ENCODE data around the gene DLEC1.
"Not testable (repeated sequence)": the region's sequence is repeated elsewhere in the genome, so short reads cannot be mapped to it uniquely, and the experiment has no call there.

Gene DLEC1

DNA sequence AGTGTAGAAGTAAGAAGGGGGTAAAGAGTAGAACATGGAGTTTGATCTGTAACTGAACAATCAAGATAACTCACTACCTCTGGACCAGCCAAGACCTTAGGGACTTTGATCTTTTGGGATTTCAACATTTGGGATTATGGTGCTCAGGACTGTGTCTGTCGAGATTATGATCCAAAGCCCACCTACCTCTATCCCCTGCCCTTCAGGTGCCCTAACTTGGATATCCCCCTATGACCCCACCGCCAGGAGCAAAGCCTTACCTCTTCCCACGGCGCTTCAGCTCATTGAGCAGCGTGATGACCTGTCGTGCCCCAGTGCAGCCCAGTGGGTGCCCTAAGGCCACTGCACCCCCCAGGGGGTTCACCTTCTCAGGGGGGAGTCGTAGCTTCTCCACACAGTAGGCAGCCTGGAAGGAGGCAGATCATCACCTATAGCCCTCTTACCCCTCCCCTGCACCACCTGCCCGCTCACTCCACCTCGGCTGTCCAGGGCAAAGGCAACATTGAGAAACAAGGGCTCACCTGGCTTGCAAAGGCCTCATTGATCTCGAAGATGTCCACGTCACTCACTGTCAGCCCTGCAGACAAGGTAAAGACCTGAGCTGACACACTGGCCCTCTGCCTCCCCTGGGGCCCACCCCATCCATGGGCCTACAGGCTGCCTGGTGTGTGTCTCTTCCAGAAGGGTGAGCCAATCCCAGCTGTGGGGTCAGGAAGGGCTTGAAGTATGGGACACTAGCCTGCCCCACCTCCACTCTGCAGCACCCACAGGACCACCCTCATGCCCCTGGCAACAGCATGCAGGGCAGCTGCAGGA is 86.5 kb downstream of the DLEC1 start:
- FAIRE-seq (no peak), DNase-seq (ENCODE audit: insufficient read length, low spot score) (no peak)
- TF ChIP-seq POLR2A (IDR thresholded peaks at IDR 0.05; ENCODE audit: low read depth, low read length), result no peak

DNA sequence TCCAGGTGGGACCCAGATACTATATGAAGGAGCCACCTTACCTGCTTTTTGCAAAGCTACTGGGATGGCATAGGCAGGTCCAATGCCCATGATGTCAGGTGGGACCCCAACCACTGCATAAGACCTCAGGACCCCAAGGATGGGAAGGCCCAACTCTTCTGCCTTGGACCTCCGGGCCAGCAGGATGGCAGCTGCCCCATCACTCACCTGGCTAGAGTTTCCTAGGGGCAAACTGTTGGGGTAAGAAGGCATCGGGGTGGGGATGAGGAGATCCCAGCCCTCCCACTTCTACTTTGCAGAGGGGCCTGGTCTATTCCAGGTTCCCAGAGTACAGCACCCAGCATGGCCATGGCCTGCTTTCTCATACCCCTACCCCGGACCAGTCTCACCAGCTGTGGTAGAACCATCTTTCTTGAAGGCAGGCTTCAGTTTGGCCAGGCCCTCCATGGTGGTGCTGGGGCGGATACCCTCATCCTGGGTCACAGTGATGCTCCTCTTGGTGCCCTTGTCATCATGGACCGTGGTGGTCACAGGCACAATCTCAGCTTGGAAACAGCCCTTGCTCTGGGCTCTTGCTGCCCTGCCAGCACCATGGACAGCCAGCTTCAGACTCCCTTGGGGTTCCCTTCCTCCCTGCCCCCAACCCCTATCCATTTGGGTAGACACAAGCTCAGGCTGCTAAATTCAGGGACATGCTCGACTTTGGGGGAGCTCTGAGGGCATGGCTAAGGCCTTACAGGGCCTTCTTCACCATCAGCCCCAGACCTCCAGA is 87.3 kb downstream of the DLEC1 start:
- FAIRE-seq (no peak), DNase-seq (ENCODE audit: insufficient read length, low spot score) (no peak)
- TF ChIP-seq POLR2A (IDR thresholded peaks at IDR 0.05; ENCODE audit: low read depth, low read length), result no peak

DNA sequence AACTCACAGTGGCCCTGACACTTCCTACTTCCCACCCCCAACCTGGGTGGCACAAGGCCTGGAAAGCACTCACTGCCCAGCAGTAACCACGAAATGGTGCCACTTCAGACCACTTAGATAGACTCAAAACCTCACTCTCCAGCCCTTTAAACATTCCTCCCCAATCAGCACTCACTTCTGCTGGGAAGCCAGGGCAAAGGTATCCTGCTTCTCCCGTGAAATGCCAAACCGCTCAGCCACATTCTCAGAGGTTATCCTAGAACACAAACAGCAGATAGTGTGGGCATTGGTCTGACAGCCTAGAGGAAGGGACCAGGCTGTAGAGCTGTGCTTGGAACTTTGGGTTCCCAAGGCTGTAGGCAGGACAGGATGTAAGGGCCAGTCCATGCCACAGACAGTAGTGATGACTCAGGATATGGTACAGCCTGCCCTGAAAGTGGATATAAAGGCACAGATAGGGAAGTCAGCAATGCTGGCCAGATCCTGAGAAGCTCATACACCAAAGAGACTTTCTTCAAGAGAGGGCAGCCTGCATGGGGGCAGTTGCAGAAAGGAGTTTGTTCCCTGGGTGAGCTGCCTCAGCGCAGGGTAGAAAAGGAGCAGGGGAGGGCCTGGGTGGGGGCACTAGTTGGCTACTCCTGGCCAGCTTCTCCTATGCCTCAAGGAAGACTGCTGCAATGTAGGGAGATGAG is 88.7 kb downstream of the DLEC1 start:
- FAIRE-seq (no peak), DNase-seq (ENCODE audit: insufficient read length, low spot score) (no peak)
- no peak for TF ChIP-seq POLR2A (IDR thresholded peaks at IDR 0.05; ENCODE audit: low read depth, low read length)

DNA sequence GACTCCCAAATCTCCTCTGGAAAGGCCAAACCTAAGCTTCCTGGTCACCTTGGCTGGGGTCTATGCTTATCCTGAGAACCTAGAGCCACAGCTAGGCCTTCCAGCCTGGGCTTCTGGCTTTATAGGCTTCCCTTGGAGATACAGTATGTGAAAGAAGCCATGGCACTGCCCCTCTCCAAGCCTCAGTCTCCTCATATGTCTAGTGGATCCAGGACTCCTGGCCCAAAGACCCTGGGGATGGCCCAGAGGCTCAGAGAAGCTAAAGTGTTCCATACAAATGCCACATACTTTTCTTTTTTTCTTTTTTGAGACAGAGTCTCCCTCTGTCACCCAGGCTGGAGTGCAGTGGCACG is 89.3 kb downstream of the DLEC1 start:
- TF ChIP-seq POLR2A (IDR thresholded peaks at IDR 0.05; ENCODE audit: low read depth, low read length), result no peak
- no peak for FAIRE-seq

DNA sequence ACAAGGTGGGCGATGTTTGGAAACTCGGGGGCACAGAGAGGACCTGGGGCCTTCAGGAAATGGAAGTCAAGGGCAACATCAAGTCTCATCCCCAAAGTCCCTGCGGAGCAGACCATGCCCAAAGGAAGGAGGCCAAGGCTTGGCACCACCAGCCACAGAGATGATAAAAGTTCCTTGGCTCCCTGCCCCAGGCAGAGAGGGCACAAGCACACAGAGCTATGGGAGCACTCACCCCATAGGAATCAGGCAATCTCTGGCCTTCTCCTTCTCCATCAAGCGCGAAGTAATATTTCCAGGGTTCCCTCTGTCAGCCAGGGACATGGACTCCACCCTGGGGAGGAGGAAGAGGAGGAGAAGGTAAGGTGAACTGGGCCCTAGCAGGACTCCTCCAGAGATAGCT is 90.0 kb downstream of the DLEC1 start:
- FAIRE-seq (no peak), DNase-seq (ENCODE audit: insufficient read length, low spot score) (no peak)
- no peak for TF ChIP-seq POLR2A (IDR thresholded peaks at IDR 0.05; ENCODE audit: low read depth, low read length)

More for the DNA sequence above, 89.3 kb downstream of the DLEC1 start:
- no peak for DNase-seq (ENCODE audit: insufficient read length, low spot score)

DNA sequence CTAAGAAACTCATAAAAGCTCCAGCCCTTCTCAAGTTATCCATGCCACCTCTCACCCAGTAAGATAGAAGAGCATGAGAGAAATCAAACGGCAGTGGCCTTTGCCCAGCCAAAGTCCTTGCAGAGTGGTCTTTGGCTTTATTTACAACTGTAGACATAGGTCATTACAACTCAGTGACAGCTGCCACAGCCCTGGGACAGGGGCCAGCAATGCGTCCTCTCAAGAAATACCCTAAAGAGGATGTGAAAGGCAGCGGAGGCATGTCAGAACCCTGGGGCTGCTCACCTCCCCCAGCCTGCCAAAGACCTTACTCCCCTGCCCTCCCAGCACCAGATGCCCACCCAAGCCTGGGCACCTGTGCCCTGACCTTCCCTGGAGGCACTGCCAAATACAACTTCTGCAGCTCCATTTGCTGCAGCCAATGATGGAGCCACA is 91.6 kb downstream of the DLEC1 start:
- FAIRE-seq, result no peak
- DNase-seq (ENCODE audit: insufficient read length, low spot score), result no peak
- TF ChIP-seq POLR2A (IDR thresholded peaks at IDR 0.05; ENCODE audit: low read depth, low read length), result no peak

DNA sequence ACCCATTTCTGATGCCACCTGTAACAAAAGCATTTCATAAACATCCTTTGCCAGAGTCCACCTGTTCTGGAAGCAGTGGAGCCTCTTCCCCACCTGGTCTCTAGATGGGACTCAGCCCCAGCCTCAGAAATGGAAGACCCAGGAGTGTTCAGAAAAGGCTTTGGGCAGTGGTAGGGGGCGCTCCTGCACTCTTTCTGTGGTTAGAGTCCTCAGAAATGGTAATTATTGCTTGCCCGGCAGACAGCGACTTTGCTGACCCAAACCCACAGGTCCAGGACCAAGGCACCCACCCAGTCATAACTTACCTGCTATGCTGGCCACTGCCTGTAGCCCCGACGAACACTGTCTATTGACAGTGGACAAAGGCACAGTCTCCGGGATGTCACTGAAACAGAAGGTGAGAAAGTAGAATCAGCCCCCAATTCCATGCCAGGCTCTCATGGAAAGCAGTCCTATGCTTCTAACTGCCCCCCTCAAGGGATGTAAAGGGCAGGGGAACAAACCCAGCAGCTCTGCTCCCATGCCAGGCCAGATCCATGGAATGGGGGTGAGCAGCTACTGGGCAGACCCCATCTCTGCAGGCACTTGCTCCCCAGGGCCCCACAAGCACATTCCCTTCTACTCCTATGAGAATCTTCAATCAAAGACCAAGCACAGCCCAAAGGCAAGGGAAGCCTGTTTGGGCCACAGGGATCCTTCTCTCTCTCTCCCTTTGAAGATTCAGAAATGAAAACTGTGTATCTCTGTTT is 92.8 kb downstream of the DLEC1 start:
- TF ChIP-seq POLR2A (IDR thresholded peaks at IDR 0.05; ENCODE audit: low read depth, low read length), result no peak
- no peak for FAIRE-seq
- DNase-seq (ENCODE audit: insufficient read length, low spot score), result no peak

DNA sequence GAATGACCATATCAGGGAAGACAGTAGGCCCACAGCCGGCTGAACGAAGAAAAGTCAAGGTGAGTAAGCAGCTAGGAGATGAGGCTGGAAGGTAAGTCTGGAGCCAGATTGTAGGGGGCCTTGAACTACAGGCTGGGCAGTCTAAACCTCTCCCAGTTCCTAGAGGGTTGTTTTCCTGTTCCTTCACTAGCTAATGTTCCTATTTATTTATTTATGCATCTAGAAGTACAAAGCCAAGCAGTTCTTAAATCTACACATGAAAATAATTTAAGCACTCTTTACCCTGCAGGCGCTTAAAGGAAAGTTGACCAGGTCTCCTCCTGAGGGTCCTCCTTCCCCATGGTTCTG is 94.2 kb downstream of the DLEC1 start:
- FAIRE-seq, result no peak
- TF ChIP-seq POLR2A (IDR thresholded peaks at IDR 0.05; ENCODE audit: low read depth, low read length), result no peak

DNA sequence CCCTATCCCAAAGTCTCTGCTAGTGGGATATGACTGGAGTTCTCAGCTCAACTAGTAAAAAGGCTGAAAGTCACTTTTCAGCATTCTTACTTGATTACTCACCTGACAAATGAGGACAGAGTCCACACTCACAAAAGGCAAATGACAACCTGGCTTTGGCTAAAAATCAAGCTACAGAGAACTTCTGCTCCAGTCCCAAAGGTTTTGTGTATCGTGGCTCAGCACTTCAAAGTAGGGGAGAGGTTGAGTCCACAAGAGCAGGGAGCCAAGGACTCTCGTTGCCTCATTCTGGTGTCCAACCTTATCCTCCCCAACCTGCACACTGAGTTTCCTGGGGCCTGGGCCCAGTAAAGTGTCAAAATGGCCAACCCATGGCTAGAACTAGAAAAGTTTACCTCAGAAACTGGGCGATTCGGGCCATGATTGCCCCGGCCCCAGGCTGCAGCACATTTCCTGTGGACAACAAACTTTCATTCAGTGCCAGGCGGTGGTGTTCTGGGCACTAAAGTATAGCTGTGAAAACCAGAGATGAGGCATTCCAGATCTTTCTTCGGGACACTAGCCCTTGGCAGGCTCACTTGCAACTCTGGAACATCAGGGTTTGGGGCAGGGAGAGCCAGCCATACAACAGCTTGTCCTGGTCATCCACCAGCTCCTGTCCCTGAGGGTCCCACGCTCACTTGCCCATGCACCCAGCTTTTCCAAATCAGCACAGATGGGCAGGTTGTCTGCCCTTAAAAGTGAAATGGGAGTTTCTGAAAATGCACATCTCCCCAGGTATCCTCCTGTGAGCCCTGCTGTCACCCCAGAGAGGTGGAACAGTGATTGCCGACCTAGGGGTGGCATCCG is 94.8 kb downstream of the DLEC1 start:
- DNase-seq (ENCODE audit: insufficient read length, low spot score) (no peak), FAIRE-seq (no peak)
- TF ChIP-seq POLR2A (IDR thresholded peaks at IDR 0.05; ENCODE audit: low read depth, low read length), result no peak

More for the DNA sequence above, 94.2 kb downstream of the DLEC1 start:
- DNase-seq (ENCODE audit: insufficient read length, low spot score), result no peak

DNA sequence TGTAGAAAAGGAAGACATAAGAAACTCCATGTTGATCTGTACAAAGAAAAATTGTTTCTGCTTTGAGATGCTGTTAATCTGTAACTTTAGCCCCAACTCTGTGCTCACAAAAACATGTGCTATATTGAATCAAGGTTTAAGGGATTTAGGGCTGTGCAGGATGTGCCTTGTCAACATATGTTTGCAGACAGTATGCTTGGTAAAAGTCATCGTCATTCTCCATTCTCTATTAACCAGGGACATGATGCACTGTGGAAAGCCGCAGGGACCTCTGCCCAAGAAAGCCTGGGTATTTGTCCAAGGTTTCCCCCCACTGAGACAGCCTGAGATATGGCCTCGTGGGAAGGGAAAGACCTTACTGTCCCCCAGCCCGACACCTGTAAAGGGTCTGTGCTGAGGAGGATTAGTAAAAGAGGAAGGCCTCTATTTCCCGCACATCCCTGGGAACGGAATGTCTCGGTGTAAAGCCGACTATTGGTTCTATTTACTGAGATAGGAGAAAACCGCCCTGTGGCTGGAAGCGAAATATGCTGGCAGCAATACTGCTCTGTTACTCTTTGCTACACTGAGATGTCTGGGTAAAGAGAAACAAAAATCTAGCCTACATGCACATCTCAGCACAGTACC is 95.6 kb downstream of the DLEC1 start:
- FAIRE-seq; DNase-seq (ENCODE audit: insufficient read length, low spot score): not testable (repeated sequence)

DNA sequence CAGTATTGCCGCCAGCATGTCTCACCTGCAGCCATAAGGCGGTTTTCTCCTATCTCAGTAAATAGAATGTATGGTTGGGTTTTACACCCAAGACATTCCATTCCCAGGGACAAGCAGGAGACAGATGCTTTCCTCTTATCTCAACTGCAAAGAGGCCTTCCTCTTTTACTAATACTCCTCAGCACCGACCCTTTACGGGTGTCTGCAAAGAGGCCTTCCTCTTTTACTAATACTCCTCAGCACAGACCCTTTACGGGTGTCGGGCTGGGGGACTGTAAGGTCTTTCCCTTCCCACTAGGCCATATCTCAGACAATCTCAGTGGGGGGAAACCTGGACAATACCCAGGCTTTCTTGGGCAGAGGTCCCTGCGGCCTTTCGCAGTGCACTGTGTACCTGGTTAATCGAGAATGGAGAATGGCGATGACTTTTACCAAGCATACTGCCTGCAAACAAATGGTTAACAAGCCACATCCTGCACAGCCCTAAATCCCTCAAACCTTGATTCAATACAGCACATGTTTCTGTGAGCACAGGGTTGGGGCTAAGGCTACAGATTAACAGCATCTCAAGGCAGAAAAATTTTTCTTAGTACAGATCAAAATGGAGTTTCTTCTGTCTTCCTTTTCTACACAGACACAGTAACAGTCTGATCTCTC is 96.7 kb downstream of the DLEC1 start:
- not testable (repeated sequence) for FAIRE-seq

DNA sequence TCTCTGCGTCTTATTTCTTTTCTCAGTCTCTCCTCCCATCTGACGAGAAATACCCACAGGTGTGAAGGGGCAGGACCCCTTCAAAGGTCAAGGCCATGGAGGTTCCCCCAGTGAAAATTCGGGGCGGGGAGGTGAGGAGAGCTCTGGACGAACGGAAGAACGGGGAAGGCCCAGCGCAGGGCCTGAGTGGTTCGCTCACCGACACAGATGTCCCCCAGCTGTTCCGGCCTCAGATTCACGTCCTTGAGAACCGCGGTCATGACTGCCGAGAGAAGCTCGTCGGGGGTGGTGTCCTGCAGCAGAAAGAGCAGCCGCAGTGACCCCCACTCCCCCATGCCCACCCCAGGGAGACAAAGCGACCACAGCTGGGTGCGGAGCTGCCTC is 97.4 kb downstream of the DLEC1 start:
- no peak for DNase-seq (ENCODE audit: insufficient read length, low spot score)

More for the DNA sequence above, 96.7 kb downstream of the DLEC1 start:
- DNase-seq (ENCODE audit: insufficient read length, low spot score), result not testable (repeated sequence)

More for the DNA sequence above, 97.4 kb downstream of the DLEC1 start:
- TF ChIP-seq POLR2A (IDR thresholded peaks at IDR 0.05; ENCODE audit: low read depth, low read length), result no peak
- FAIRE-seq, result no peak
